Motor neuron (in vitro differentiated cells): ENCODE results near the gene POLR3A. TPM values are rescaled to one million over a fixed set of nuclear protein-coding genes. Genes with fewer than 3 reads are reported as not detected.

Source experiments
- ATAC-seq, 8 experiments: fragments of 200-7000 bp; cut with Tn5 transposase; replicated peaks in 6 of 8; 2 replicates each; pipeline ENCODE4 v1.8.0; 2021; ENCODE audit warnings: mild to moderate bottlenecking in 8 of 8, moderate library complexity in 8 of 8
- H3K27ac ChIP-seq, 2 donors: fragments of 250-450 bp; sonication (Bioruptor Pico); 2 replicates each; pipeline ENCODE4 v1.9.0; 2021; ENCODE audit warnings: antibody characterized with exemption in 2 of 2, mild to moderate bottlenecking in 2 of 2, moderate library complexity in 1 of 2
- H3K4me1 ChIP-seq, 2 donors: fragments of 250-450 bp; sonication (Bioruptor Pico); replicated peaks in 1 of 2; 2 replicates each; pipeline ENCODE4 v1.6.1; 2021; ENCODE audit warnings: antibody characterized with exemption in 2 of 2, mild to moderate bottlenecking in 2 of 2, moderate library complexity in 1 of 2
- H3K4me3 ChIP-seq, 5 donors: fragments of 250-450 bp; sonication (Bioruptor Pico); 2 replicates each; pipeline ENCODE4 v1.9.0; 2021; ENCODE audit warnings: antibody characterized with exemption in 5 of 5, mild to moderate bottlenecking in 5 of 5, moderate library complexity in 4 of 5
- WGBS, 10 experiments: fragments of 450-650 bp; shearing (Covaris generic); methylation state at CpG; one replicate each; pipeline ENCODE4 v1.0.0; 2022; 5-methylcytosine and 5-hydroxymethylcytosine counted together
- in situ Hi-C, 9 experiments: fragments of 400-800 bp; cut with MboI; loops; one replicate each; pipeline ENCODE4 v1.15.0; 2021; ENCODE audit warnings: low sequenced_read_pairs in 9 of 9, low pct_unique_long_range_greater_than_20kb in 2 of 9; ENCODE audit not compliant: unreplicated experiment in 9 of 9
- total RNA-seq, 8 experiments: library from RNA; unstranded; fragments of 300-600 nt; gene quantifications; 2 replicates each; pipeline versions ENCODE4 v1.2.3 to v1.2.4, GENCODE V29; 2022

Gene POLR3A
- total RNA-seq, 8 experiments from 2014 or later, result 17.4 to 31.2 (median 24.1) TPM

DNA sequence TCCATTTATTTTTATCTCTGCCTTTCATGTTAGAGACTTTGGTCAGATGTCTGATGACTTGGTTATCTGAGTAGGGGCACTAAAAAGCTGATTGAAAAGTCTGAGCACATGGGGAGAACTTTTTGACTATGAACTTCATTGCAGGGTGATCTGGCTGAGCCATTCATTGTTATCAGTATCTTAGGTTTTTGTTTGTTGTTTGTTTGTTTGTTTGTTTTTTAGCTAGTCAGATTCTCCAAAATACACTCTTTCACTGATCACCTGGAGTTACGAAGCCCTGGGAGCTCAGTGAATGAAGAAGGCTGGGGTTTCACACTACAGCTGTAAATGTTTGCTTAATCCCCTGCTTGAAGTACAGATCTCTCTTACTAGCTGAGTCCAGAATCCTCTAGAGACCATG, 74.2 kb downstream of the POLR3A start:
- in situ Hi-C loops, result no loop called here
- Histone ChIP-seq H3K4me3 (no peak overlapping the region), H3K4me1 (no peaks in the 10 kb centered on the region), H3K27ac (no peak overlapping the region)
- 58 to 100% (median 80%) methylated on average over 1 of the region's 1 CpG; no CpG with 5 or more reads in 3 of the 10 experiments for WGBS, 10 experiments
- no peak for ATAC-seq

- in situ Hi-C loops, result no loop called here
- no peaks in the 10 kb centered on the region for H3K4me1 ChIP-seq
- WGBS, 10 experiments, result 20 to 80% (median 25%) methylated on average over 2 to 5 of the region's 7 CpGs; no CpG with 5 or more reads in 5 of the 10 experiments
- no peak overlapping the region for H3K4me3 ChIP-seq
- H3K27ac ChIP-seq, result no peak overlapping the region
- ATAC-seq, result peak in 5 of 8 experiments; percentile 21 to 53 (median 29)
Measured at GRCh38 chr10:77949167-77949566, 80.1 kb downstream of the POLR3A start.

- in situ Hi-C loops, result no loop called here
- Histone ChIP-seq H3K4me3 (no peak overlapping the region), H3K27ac (no peak overlapping the region), H3K4me1 (peaks cover 4 to 7% of the 10 kb centered on the region in 2 donors)
- peak in 1 of 8 experiments; percentile 55 for ATAC-seq
- WGBS, 10 experiments, result 0 to 100% (median 69%) methylated on average over 1 to 2 of the region's 2 CpGs; no CpG with 5 or more reads in 2 of the 10 experiments
Measured at GRCh38 chr10:77946084-77946483, 83.2 kb downstream of the POLR3A start.

DNA sequence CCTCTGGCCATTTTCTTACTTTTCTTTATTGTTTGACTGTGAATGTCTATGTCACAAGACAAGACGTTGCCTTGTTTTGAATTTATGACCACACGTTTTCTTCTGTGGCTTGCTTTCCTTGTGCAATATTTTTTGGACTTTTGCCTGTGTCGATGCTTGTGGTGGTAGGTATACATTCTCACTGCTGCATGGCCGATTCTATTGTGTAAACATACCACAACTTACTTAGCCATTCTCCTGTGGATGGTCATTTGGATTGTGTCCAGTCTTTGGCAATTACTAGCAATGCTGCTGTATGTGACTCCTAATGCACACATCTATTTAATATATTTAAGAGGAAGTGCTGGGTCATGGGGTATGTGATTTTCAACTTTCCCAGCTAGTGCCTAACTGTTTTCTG, 84.8 kb downstream of the POLR3A start:
- Histone ChIP-seq H3K4me1 (peaks cover 4 to 10% of the 10 kb centered on the region in 2 donors), H3K27ac (no peak overlapping the region), H3K4me3 (no peak overlapping the region)
- 28 to 90% (median 81%) methylated on average over 1 to 4 of the region's 4 CpGs; no CpG with 5 or more reads in 3 of the 10 experiments for WGBS, 10 experiments
- in situ Hi-C loops, result no loop called here
- ATAC-seq, result no peak

DNA sequence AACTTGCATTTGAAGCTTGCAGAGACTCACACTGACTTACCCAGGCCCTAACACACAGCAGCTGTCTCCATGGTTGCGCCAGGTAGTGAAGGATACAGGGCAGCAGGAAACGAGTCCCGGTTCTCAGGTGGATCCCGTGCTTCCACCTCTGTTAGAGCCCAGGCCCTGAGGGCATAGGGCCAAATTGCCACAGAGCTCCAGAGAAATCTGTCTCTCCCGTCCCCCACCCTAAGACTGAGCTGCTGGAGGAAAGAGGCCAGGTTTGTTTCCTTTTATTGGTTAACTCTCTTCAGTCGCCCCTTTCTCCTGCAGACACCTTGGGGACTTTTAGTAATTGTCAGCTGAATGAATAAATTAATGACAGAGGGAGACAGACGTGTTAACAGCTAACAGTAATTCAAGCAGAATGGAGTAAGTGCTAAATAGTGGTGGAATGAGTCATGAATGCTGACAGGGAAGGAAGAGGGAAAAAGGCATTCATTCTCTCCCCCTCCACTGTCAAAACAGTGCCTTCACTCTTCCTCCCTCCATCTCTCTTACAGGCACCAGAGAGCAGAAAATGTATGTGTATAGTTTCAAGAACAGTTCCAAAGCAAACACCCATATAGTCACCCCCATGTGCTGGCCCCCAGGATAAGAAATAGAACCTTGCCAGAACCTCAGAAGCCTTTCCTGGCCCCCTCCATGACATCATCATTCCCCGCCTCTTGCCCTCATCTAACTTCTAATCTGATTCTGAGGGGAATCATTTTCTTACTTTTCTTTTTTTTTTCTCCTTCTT, 86.0 kb downstream of the POLR3A start:
- 17 to 100% (median 63%) methylated on average over 1 to 7 of the region's 8 CpGs for WGBS, 10 experiments
- Histone ChIP-seq H3K27ac (peak overlapping the region in 1 of 2 donors; percentile 1), H3K4me3 (no peak overlapping the region), H3K4me1 (peaks cover 4 to 12% of the 10 kb centered on the region in 2 donors)
- in situ Hi-C loops, result no loop called here
- peak; percentile 66 to 96 (median 94) for ATAC-seq

DNA sequence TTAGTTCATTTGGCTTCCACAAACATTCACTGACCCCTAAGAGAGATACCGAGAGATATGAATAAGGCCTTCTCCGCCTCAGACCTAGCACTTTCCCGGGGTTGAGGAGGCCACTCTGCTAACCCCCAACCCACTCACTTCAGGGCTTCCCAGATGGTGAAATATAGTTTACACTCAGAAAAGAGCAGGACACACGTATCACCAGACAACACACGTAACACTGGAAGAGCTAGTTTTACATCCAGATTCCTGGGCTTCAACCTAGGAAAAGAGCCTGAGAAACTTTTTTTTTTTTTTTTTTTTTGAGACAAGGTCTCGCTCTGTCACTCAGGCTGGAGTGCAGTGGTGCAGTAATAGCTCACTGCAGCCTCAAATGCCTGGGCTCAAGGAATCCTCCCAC, 87.5 kb downstream of the POLR3A start:
- WGBS, 10 experiments, result 81 to 100% (median 98%) methylated on average over 2 to 5 of the region's 6 CpGs; no CpG with 5 or more reads in 3 of the 10 experiments
- Histone ChIP-seq H3K4me3 (no peak overlapping the region), H3K27ac (no peak overlapping the region), H3K4me1 (peaks cover 4 to 12% of the 10 kb centered on the region in 2 donors)
- in situ Hi-C loops, result no loop called here
- no peak for ATAC-seq

DNA sequence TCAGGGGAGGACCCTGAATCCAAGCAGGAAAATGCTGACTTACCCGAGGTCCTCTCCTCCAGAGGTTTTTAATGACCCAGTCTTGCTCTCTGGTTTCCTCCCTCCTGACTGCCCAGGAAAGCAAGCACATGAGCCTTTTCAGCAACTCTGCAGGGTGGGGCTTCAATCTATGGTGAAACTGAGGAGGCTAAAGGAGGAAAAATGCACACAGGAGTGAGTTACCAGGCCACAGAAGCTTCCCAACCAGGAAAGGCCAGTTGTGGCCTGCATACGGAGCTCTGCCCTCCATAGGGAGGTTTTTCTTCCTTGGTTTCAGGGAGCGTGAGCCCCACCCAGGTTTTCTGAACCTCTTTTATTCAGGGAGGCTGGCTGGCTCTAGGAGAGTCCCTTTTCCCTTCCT, 88.7 kb downstream of the POLR3A start:
- Histone ChIP-seq H3K27ac (no peak overlapping the region), H3K4me3 (no peak overlapping the region), H3K4me1 (peaks cover 4 to 12% of the 10 kb centered on the region in 2 donors)
- in situ Hi-C loops, result no loop called here
- peak in 2 of 8 experiments; percentile 58 to 77 for ATAC-seq
- WGBS, 10 experiments, result 0 to 100% (median 44%) methylated on average over 1 to 3 of the region's 3 CpGs; no CpG with 5 or more reads in 2 of the 10 experiments

DNA sequence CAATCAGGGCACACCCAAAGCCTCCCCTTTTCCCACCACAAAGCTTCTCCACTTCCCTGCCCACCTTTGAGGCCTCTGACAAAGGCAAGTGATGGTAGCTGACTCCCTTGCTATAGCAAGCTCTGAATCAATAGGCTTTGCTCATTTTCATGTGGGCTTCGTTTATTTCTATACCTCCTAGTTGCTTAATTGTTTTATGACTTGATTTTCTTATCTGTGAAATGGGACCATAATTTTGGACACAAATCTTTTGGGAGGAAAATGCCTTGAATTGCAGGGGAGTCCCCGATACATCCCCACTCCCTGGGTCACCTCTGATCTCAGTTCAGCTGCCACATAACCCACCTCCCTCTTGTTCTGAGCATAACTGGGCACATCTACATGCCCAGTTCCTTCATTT, 89.1 kb downstream of the POLR3A start:
- Histone ChIP-seq H3K4me1 (peaks cover 4 to 12% of the 10 kb centered on the region in 2 donors), H3K27ac (no peak overlapping the region), H3K4me3 (no peak overlapping the region)
- 57 to 100% (median 100%) methylated on average over 1 to 2 of the region's 2 CpGs; no CpG with 5 or more reads in 3 of the 10 experiments for WGBS, 10 experiments
- ATAC-seq, result no peak
- in situ Hi-C loops, result no loop called here

- Histone ChIP-seq H3K4me3 (no peak overlapping the region), H3K4me1 (peaks cover 4 to 12% of the 10 kb centered on the region in 2 donors), H3K27ac (no peak overlapping the region)
- WGBS, 10 experiments, result 31 to 60% (median 50%) methylated on average over 1 to 3 of the region's 3 CpGs; no CpG with 5 or more reads in 5 of the 10 experiments
- ATAC-seq, result peak in 3 of 8 experiments; percentile 6 to 30 (median 7)
- in situ Hi-C loops, result no loop called here
Measured at GRCh38 chr10:77939561-77940001, 89.7 kb downstream of the POLR3A start.

DNA sequence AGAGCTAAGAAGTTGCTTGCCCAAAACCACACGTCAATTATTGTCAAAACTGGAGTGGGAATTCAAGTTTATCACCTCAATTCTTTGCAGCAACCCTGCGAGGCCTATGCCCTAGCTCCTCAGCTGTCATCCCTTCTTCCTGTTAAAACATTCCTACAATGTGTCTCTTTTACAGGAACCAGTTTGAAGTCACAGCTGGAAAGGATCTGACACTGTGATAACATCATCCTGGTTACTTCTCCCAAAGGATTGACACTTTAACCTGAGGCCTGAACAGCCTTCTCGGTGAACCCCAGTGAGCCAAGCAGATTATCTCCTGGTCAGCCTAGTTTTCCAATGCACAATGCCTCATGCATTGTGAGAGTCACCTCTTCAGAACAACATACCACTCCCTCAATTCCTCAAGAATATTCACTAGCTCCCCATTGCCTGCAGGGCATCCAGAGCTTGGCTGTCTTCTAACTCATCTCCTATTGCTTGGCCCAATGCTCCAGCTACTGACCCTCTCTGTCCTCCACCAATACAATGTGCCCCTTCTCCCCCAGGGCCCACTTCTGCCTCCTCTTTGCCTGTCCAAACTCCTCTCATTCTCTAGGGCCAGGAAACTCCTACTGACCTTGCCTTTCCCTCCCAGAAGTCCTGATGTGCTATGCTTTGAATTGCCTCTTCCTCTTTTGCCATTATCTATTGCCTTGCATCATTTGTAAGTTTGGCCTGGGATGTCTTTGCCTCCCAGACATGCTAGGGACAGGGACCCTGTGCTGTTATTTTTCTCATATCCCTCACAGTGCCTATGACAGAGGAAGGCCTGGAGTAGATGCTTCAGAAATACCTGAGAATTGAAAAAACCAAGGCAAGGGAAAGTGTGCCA, 92.4 kb downstream of the POLR3A start:
- ATAC-seq, result peak in 2 of 8 experiments; percentile 16 to 54
- WGBS, 10 experiments, result 50 to 100% (median 83%) methylated on average over 1 to 3 of the region's 3 CpGs
- Histone ChIP-seq H3K27ac (no peak overlapping the region), H3K4me1 (peaks cover 0 to 5% of the 10 kb centered on the region in 2 donors), H3K4me3 (no peak overlapping the region)
- in situ Hi-C loops, result no loop called here

- in situ Hi-C loops, result no loop called here
- no peak overlapping the region for H3K27ac ChIP-seq
- 30 to 92% (median 76%) methylated on average over 2 to 8 of the region's 8 CpGs for WGBS, 10 experiments
- ATAC-seq, result no peak
- no peak overlapping the region for H3K4me3 ChIP-seq
- peaks cover 0 to 7% of the 10 kb centered on the region in 2 donors for H3K4me1 ChIP-seq
Measured at GRCh38 chr10:77932016-77932715, 97.1 kb downstream of the POLR3A start.

- H3K27ac ChIP-seq, result peak overlapping the region in 1 of 2 donors; percentile 88
- H3K4me1 ChIP-seq, result peaks cover 21 to 22% of the 10 kb centered on the region in 2 donors
- WGBS, 10 experiments, result 9 to 58% (median 51%) methylated on average over 3 to 16 of the region's 20 CpGs; no CpG with 5 or more reads in 1 of the 10 experiments
- peak in 5 of 8 experiments; percentile 1 to 8 (median 5) for ATAC-seq
- H3K4me3 ChIP-seq, result peak overlapping the region; percentile 57 to 87 (median 72)
- in situ Hi-C loops, result no loop called here
Measured at GRCh38 chr10:77927402-77928246, 101.7 kb downstream of the POLR3A start.
